Hepatocyte (in vitro differentiated cells): Measurements from ENCODE around the gene KRT85.

ENCODE experiments used
- CTCF ChIP-seq: fragments of 200-600 bp; sonication (generic); IDR thresholded peaks from 2 replicates; pipeline ENCODE4 v1.5.1; 2016; ENCODE audit warnings: antibody characterized with exemption, mild to moderate bottlenecking; ENCODE audit not compliant: poor library complexity
- EZH2phosphoT487 ChIP-seq: fragments of 200-600 bp; sonication (generic); IDR thresholded peaks from one replicate; pipeline ENCODE4 v1.6.1; 2018; ENCODE audit warnings: antibody characterized with exemption, mild to moderate bottlenecking, low read depth, moderate library complexity; ENCODE audit not compliant: unreplicated experiment, severe bottlenecking

GRCh38 chr12:52338241-52338960, 28.9 kb downstream of the KRT85 start:
- TF ChIP-seq CTCF = no peak
- no peak for TF ChIP-seq EZH2phosphoT487
